Esophagus muscularis mucosa (tissue), 4 donors: ENCODE measurements around the gene N4BP2L2. TPM values are rescaled to one million over a fixed set of nuclear protein-coding genes. Genes with fewer than 3 reads are reported as not detected.

ENCODE experiments used
- DNase-seq: peaks from one replicate; pipeline ENCODE4 v3.0.0-alpha.2; 2017; ENCODE audit errors: extremely low spot score
- H3K27ac ChIP-seq, 4 donors: fragments of 200-600 bp; sonication (generic); replicated peaks in 1 of 4; 1 replicate in 3 of 4; 2 replicates in 1 of 4; pipeline ENCODE4 v1.5.1; 2016 to 2019; ENCODE audit warnings: mild to moderate bottlenecking in 1 of 4
- H3K27me3 ChIP-seq, 4 donors: fragments of 200-600 bp; sonication (generic); one replicate each; pipeline versions ENCODE4 v1.5.1 to v1.6.0; 2016 to 2019
- H3K36me3 ChIP-seq, 4 donors: fragments of 200-600 bp; sonication (generic); one replicate each; pipeline ENCODE4 v1.5.1; 2016 to 2019
- H3K4me1 ChIP-seq, 4 donors: fragments of 200-600 bp; sonication (generic); one replicate each; pipeline ENCODE4 v1.5.1; 2016 to 2019
- H3K4me3 ChIP-seq, 4 donors: fragments of 200-600 bp; sonication (generic); 1 replicate in 2 of 4; 2 replicates in 2 of 4; pipeline ENCODE4 v1.5.1; 2016 to 2019; ENCODE audit warnings: mild to moderate bottlenecking in 4 of 4, moderate library complexity in 1 of 4
- H3K9me3 ChIP-seq, 4 donors: fragments of 200-600 bp; sonication (generic); 1 replicate in 3 of 4; 2 replicates in 1 of 4; pipeline ENCODE4 v1.5.1; 2016 to 2019
- EP300 ChIP-seq: sonication (generic); formaldehyde crosslinking; IDR thresholded peaks from one replicate; pipeline ENCODE4 v1.6.1; 2017; ENCODE audit warnings: antibody characterized with exemption
- POLR2A ChIP-seq: fragments of 450-650 bp; IDR thresholded peaks from one replicate; pipeline ENCODE4 v1.6.1; 2017; ENCODE audit warnings: antibody characterized with exemption, moderate library complexity, mild to moderate bottlenecking, low read depth
- POLR2AphosphoS5 ChIP-seq, 2 donors: sonication (generic); formaldehyde crosslinking; IDR thresholded peaks; one replicate each; pipeline ENCODE4 v1.6.1; 2017; ENCODE audit warnings: antibody characterized with exemption in 2 of 2
- WGBS: methylation state at CpG from one replicate; pipeline ENCODE4 v1.1.5; 2018; 5-methylcytosine and 5-hydroxymethylcytosine counted together
- intact Hi-C: fragments of 100-400 bp; cut with DNase I; formaldehyde crosslinking; loops from one replicate; pipeline ENCODE4 v1.15.1; 2023
- total RNA-seq, 4 donors: library from RNA; depleted of rRNA; stranded (reverse); fragments of >200 nt; gene quantifications; one replicate each; pipeline versions ENCODE4 v1.1.0 to v1.2.1, GENCODE V29; 2016
- TF ChIP-seq, protein P1 (sequence below), 3 experiments: fragments of 200-600 bp in 2 of 3; fragments of 450-650 bp in 1 of 3; sonication (generic) in 2 of 3; IDR thresholded peaks; one replicate each; pipeline ENCODE4 v1.5.1; 2017 to 2019; ENCODE audit warnings: antibody characterized with exemption in 3 of 3, mild to moderate bottlenecking in 2 of 3, moderate library complexity in 1 of 3

Gene N4BP2L2
- total RNA-seq, 4 donors from 2014 or later: 81.2 to 198 (median 106) TPM

DNA sequence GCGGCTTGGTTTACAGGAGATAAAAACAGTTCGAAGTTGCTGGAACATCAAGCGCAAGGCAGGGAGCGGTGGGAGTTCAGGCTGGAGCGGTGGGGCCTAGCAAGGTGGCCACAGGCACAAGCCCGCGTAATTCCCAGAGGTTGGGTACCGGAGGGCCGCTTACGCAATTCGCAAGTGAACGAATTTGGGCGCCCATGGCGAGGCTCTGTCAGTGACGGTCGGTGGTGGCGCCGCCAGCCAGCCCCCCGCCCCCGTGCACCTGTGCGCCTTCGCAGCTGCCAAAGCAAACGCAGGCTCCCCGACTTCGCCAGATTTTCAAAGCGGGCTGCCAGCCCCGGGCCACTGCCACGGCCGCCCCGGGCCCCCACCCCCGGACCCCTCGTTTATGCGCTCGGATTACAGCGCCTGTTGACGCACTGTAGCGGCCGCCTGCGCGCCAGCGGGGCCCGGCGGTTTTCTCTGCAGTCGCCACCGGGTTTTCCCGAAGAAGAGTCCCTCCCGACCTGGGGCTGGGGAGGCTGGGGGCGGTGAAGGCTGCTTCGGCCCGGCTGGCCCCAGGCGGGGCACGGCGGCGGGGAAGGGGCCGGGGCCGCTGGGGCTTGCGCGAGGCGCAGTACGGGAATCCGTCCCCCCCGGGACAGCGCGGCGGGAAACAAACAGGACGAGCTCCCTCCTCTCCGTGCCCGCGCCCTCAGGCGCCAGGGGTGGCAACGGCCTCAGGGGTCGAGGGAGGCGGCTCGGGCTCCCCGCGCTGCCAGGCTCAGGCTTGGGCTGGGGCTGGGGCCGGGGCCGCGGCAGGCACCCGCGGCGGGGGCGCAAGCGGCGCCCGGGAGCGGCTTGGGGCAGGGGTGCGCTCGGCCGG lies 111.4 kb downstream of the N4BP2L2 start:
- no peaks in the 10 kb centered on the region for H3K9me3 ChIP-seq
- peak overlapping the region; percentile 87 to 92 (median 90) for H3K4me3 ChIP-seq
- DNase-seq: peak; percentile 92
- 3% methylated on average over 34 of the region's 90 CpGs for WGBS
- H3K4me1 ChIP-seq: peaks cover 18 to 43% (median 29%) of the 10 kb centered on the region in 4 donors
- H3K36me3 ChIP-seq: peaks cover 0 to 6% (median 4%) of the 10 kb centered on the region in 4 donors
- intact Hi-C loops: loop anchor here (5.0 kb wide), 1 partner anchor 110 kb away; the partner anchor contains the start of gene N4BP2L2
- no peaks in the 10 kb centered on the region for H3K27me3 ChIP-seq
- TF ChIP-seq EP300: no peak
- TF ChIP-seq POLR2AphosphoS5 (IDR thresholded peaks at IDR 0.05): peak; percentile 13 to 33
- peak overlapping the region; percentile 89 to 92 (median 91) for H3K27ac ChIP-seq

DNA sequence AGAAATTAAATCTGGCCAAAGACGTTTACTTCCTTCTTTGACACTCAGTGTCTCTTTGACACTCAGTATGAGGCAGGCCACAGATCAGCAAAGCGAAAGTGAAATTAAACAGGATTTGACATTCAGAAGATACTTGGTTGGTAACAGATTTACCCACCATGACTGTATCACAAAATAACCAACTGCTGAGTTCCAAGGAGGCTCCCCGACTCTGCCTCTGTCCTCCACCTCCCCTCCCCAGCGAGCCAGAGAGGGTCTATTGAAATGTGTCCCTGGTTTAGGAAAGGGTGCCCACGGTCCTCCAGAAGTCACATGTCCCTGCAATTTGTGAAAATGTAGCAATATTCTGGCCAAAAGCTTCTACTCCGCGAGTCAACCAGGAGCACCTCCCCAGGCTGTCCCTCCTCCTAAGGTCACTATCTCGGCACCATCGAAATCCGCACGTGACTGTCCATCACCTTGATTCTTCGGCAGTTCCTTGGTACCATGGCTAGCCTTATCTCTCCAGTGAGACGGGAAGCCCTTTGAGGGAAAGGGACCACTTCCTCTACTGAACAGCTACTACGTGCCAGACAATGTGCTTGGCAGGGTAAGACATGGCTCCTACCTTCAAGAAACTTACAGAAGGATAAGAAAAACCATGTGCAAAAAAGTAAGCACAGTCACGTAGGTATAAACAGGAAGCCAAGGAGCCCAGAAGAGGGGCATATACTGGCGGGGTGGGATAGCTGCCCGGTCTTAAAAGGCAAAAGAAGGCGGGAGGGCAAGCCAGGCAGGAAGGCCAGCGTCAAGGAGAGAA lies 112.2 kb downstream of the N4BP2L2 start:
- Histone ChIP-seq H3K4me3 (peak overlapping the region; percentile 87 to 92 (median 90)), H3K27me3 (no peaks in the 10 kb centered on the region), H3K27ac (peak overlapping the region; percentile 89 to 92 (median 91)), H3K9me3 (no peaks in the 10 kb centered on the region), H3K4me1 (peaks cover 18 to 43% (median 29%) of the 10 kb centered on the region in 4 donors), H3K36me3 (no peaks in the 10 kb centered on the region)
- intact Hi-C loops: loop anchor here (5.0 kb wide), 1 partner anchor 111 kb away; the partner anchor contains the start of gene N4BP2L2
- no peak for DNase-seq
- TF ChIP-seq POLR2A (no peak), POLR2AphosphoS5 (IDR thresholded peaks at IDR 0.05) (no peak), EP300 (no peak)
- TF ChIP-seq, protein P1, sequence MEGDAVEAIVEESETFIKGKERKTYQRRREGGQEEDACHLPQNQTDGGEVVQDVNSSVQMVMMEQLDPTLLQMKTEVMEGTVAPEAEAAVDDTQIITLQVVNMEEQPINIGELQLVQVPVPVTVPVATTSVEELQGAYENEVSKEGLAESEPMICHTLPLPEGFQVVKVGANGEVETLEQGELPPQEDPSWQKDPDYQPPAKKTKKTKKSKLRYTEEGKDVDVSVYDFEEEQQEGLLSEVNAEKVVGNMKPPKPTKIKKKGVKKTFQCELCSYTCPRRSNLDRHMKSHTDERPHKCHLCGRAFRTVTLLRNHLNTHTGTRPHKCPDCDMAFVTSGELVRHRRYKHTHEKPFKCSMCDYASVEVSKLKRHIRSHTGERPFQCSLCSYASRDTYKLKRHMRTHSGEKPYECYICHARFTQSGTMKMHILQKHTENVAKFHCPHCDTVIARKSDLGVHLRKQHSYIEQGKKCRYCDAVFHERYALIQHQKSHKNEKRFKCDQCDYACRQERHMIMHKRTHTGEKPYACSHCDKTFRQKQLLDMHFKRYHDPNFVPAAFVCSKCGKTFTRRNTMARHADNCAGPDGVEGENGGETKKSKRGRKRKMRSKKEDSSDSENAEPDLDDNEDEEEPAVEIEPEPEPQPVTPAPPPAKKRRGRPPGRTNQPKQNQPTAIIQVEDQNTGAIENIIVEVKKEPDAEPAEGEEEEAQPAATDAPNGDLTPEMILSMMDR (IDR thresholded peaks at IDR 0.05): no peak
- WGBS: 56% methylated on average over 19 of the region's 19 CpGs

DNA sequence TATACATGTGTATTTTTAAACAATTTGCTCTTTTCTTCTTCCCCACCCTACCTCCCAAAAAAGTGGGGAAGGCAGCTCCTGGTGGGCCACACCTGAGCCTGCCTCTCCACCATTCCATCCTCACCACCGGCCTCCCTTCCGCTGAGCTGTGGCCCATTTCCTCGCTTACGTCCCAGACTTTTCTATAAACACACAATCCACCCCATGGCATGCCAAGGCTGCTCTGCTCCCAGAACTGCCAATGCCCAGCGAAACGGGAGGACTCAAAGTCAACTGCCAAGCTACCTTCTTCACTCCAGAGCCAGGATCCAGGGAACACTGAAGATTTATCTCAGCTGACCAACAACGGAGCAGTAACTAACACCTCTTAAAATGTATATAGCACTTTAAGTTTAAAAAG lies 113.4 kb downstream of the N4BP2L2 start:
- DNase-seq: no peak
- no peaks in the 10 kb centered on the region for H3K27me3 ChIP-seq
- WGBS: 92% methylated on average over 7 of the region's 7 CpGs
- TF ChIP-seq POLR2AphosphoS5 (IDR thresholded peaks at IDR 0.05) (no peak), EP300 (no peak), POLR2A (no peak)
- TF ChIP-seq, protein P1 (IDR thresholded peaks at IDR 0.05): no peak
- H3K36me3 ChIP-seq: peaks cover 0 to 1% (median under 1%) of the 10 kb centered on the region in 4 donors
- no peaks in the 10 kb centered on the region for H3K9me3 ChIP-seq
- H3K4me3 ChIP-seq: no peak overlapping the region
- no peak overlapping the region for H3K27ac ChIP-seq
- intact Hi-C loops: loop anchor here (5.0 kb wide), 1 partner anchor 112 kb away; the partner anchor contains the start of gene N4BP2L2
- H3K4me1 ChIP-seq: peaks cover 18 to 43% (median 29%) of the 10 kb centered on the region in 4 donors

DNA sequence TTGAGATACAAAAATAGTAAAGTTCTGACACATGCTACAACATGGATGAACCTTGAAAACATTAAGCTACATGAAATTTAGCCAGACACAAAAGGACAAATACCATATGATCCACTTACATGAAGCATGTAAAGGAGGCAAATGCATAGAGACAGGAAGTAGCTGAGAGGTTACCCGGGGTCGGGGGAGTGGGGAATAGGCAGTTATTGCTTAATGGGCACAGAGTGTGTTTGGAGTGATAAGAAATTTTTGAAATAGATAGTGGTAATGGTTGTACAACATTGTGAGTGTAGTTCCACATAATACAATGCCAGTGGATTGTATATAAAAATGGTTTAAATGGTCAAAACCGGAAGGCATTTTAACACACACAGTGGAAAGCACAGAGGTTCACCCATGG lies 115.0 kb downstream of the N4BP2L2 start:
- no peak overlapping the region for H3K4me3 ChIP-seq
- no peak overlapping the region for H3K27ac ChIP-seq
- H3K36me3 ChIP-seq: peaks cover 0 to 6% (median 3%) of the 10 kb centered on the region in 4 donors
- WGBS: 75% methylated on average over 3 of the region's 3 CpGs
- TF ChIP-seq POLR2A: no peak
- TF ChIP-seq, protein P1 (IDR thresholded peaks at IDR 0.05): no peak
- no peak for TF ChIP-seq POLR2AphosphoS5 (IDR thresholded peaks at IDR 0.05)
- TF ChIP-seq EP300: no peak
- no peaks in the 10 kb centered on the region for H3K9me3 ChIP-seq
- intact Hi-C loops: no loop called here
- H3K4me1 ChIP-seq: peaks cover 10 to 33% (median 23%) of the 10 kb centered on the region in 4 donors
- DNase-seq: no peak
- H3K27me3 ChIP-seq: no peaks in the 10 kb centered on the region

DNA sequence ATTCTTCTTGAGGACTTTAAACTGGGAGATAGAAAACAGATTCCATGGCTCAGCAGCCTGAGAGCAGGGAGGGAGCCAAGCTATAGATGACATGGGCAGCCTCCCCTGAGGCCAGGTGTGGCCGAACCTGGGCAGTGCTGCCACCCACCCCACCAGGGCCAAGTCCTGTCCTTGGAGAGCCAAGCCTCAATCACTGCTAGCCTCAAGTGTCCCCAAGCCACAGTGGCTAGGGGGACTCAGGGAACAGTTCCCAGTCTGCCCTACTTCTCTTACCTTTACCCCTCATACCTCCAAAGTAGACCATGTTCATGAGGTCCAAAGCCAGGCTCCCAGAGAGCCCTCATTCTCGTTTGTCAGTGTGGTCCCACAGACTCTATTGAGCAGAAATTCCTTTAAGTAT lies 118.7 kb downstream of the N4BP2L2 start:
- H3K9me3 ChIP-seq: no peaks in the 10 kb centered on the region
- intact Hi-C loops: no loop called here
- peaks cover 0 to 9% (median under 1%) of the 10 kb centered on the region in 4 donors for H3K4me1 ChIP-seq
- no peak overlapping the region for H3K27ac ChIP-seq
- H3K36me3 ChIP-seq: peaks cover 0 to 6% (median 3%) of the 10 kb centered on the region in 4 donors
- no peaks in the 10 kb centered on the region for H3K27me3 ChIP-seq
- DNase-seq: no peak
- TF ChIP-seq, protein P1 (IDR thresholded peaks at IDR 0.05): no peak
- TF ChIP-seq POLR2A: no peak
- TF ChIP-seq POLR2AphosphoS5 (IDR thresholded peaks at IDR 0.05): no peak
- TF ChIP-seq EP300: no peak
- WGBS: 90% methylated on average over 2 of the region's 2 CpGs
- H3K4me3 ChIP-seq: no peak overlapping the region
